Right forelimb (tissue), 1 donor: ENCODE measurements around the gene OPN1MW.
"Not testable (repeated sequence)": the region's sequence is repeated elsewhere in the genome, so short reads cannot be mapped to it uniquely, and the experiment has no call there.

Experiments used
- DNase-seq: peaks from one replicate; pipeline ENCODE4 v3.0.0-alpha.2; 2018

OPN1MW gene

DNA sequence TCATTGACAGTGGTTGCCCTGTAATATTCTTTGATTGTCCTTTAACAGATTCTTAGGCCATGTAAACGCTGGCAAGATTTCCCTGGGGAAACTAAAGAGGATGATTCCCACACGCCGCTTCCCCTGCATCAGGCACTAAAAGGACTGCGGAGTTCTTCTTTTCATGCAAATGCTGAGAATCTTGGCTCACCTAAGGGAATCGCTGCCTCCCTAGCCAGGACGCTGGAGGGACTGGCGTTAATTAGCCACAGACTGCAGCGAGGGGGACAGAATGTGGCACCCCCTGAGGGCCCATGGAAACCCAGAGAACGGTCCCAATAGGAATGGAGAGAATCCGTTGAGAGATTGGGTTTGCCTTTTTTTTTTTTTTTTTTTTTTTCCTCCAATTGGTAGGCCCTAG lies 29.1 kb downstream of the OPN1MW start:
- DNase-seq, result not testable (repeated sequence)

GRCh38 chrX:154219456-154219855 lies 37.1 kb downstream of the OPN1MW start, which contains the start of gene OPN1MW2:
TSS of gene OPN1MW2 (plus strand) at chrX:154219756. CDS start at chrX:154219816, 60 bp downstream.
- not testable (repeated sequence) for DNase-seq

DNA sequence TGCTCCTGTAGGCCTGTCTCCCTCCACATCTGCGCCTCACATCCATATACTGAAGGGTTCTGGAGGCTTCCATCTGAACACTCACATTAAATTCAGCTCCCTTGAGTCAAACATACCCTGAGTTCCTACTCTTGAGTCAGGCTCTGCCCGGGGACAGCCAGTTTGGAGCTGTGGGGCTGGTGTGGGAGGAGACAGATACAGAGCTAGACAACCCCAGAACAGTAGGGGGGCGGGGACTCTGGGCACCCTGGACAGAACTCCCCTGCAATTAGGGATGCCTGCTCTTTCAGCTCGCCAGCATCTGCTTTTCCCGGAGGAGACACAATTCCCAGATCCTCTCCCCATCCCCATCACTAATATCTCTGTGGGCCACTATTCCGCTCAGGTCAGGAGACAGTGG lies 42.9 kb downstream of the OPN1MW start:
- DNase-seq, result not testable (repeated sequence)

DNA sequence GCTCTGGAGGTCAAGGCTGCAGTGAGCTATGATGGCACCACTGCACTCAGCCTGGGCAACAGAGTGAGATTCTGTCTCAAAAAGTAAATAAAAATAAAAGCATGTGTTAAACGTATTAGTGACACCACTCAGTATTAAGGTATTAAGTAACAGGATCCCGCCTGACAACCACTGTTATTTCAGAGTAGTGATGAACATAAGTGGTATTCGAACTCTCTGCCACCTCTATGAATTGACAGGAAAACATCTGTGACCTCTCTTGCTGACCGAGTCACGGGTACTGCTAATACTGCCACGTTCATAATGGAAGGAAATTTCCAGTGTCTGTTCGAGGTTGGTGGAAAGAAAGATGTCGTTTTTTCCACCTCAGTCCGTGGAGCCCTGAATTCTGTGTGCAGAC lies 44.3 kb downstream of the OPN1MW start:
- not testable (repeated sequence) for DNase-seq

GRCh38 chrX:154231443-154231842 lies 49.0 kb downstream of the OPN1MW start:
- not testable (repeated sequence) for DNase-seq

DNA sequence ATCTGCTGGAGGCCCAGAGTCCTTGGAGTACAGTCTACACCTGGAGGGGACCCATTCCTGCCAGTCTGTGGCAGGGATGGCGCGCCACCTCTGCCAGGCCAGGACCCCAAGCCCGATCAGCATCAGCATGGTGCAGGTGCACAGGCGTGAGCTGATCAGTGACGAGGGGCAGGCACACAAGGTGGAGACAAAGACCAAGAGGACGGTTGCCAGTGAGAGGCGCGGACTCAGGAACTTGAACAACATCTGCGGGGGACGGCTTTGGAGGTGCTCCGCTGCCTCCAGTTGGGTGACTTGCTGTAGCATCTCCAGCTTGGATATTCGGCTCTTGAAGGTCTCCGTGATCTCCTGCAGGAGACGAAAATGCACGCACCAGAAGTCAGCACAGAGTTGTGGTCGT lies 51.2 kb downstream of the OPN1MW start:
- not testable (repeated sequence) for DNase-seq

GRCh38 chrX:154238939-154239559 lies 56.7 kb downstream of the OPN1MW start:
- DNase-seq, result not testable (repeated sequence)

- not testable (repeated sequence) for DNase-seq
Observed at GRCh38 chrX:154239982-154240503, 57.6 kb downstream of the OPN1MW start.
